OCI-LY1 (cell line): ENCODE data around the gene IGSF3.

ENCODE experiments used
- EZH2 ChIP-seq: fragments of 200-600 bp; sonication (generic), shearing (Covaris generic); IDR thresholded peaks from 2 replicates; pipeline ENCODE4 v1.8.0; 2017; ENCODE audit warnings: borderline replicate concordance, mixed run types, mild to moderate bottlenecking, antibody characterized with exemption, low read length, moderate library complexity, mixed read lengths
- TF ChIP-seq, protein P1 (sequence below): fragments of 200-600 bp; sonication (generic), shearing (Covaris generic); IDR thresholded peaks from 2 replicates; pipeline ENCODE4 v1.5.1; 2017; ENCODE audit warnings: mild to moderate bottlenecking, antibody characterized with exemption, low read length, moderate library complexity, mixed read lengths

DNA sequence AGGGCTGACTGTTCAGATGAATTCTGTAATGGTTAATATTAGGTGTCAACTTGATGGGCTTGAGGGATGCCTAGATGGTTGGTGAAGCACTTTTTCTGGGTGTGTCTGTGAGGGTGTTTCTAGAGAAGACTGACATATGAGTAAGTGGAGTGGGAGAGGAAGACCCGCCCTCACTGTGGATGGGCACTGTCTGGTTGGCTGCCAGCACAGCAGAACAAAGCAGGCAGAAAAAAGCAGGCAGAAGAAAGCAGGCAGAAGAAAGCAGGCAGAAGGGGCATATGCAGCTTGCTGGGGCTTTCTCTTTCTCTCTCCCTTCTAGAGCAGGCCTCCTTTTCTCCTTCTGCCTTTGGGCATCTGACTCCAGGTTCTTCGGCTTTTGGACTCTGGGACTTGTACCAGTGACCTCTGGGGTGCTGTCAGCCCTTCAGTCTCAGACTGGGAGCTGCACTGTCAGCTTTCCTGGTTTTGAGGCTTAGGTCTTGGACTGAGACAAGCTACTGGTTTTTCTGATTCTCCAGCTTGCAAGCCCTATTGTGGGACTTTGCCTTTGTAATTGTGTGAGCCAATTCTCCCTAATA lies 43.8 kb upstream of the IGSF3 start:
- TF ChIP-seq, protein P1, sequence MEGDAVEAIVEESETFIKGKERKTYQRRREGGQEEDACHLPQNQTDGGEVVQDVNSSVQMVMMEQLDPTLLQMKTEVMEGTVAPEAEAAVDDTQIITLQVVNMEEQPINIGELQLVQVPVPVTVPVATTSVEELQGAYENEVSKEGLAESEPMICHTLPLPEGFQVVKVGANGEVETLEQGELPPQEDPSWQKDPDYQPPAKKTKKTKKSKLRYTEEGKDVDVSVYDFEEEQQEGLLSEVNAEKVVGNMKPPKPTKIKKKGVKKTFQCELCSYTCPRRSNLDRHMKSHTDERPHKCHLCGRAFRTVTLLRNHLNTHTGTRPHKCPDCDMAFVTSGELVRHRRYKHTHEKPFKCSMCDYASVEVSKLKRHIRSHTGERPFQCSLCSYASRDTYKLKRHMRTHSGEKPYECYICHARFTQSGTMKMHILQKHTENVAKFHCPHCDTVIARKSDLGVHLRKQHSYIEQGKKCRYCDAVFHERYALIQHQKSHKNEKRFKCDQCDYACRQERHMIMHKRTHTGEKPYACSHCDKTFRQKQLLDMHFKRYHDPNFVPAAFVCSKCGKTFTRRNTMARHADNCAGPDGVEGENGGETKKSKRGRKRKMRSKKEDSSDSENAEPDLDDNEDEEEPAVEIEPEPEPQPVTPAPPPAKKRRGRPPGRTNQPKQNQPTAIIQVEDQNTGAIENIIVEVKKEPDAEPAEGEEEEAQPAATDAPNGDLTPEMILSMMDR, result no peak
- no peak for TF ChIP-seq EZH2
